ENCODE results near the gene CLCA4.

GRCh38 chr1:86621286-86621685 is 74.4 kb downstream of the CLCA4 start:
- TF ChIP-seq, protein P1, sequence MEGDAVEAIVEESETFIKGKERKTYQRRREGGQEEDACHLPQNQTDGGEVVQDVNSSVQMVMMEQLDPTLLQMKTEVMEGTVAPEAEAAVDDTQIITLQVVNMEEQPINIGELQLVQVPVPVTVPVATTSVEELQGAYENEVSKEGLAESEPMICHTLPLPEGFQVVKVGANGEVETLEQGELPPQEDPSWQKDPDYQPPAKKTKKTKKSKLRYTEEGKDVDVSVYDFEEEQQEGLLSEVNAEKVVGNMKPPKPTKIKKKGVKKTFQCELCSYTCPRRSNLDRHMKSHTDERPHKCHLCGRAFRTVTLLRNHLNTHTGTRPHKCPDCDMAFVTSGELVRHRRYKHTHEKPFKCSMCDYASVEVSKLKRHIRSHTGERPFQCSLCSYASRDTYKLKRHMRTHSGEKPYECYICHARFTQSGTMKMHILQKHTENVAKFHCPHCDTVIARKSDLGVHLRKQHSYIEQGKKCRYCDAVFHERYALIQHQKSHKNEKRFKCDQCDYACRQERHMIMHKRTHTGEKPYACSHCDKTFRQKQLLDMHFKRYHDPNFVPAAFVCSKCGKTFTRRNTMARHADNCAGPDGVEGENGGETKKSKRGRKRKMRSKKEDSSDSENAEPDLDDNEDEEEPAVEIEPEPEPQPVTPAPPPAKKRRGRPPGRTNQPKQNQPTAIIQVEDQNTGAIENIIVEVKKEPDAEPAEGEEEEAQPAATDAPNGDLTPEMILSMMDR (conservative IDR thresholded peaks at IDR 0.05; ENCODE audit: low read depth, low read length): no peak
- TF ChIP-seq EZH2 (IDR thresholded peaks at IDR 0.05; ENCODE audit: borderline replicate concordance, low read depth, low read length, poor library complexity, severe bottlenecking): no peak

Data from A673 (cell line).